GM23338 (cell line): ENCODE data around the gene NME4.

Experiments used
- CTCF ChIP-seq, 2 experiments: fragments of 200-600 bp in 1 of 2; sonication (generic) in 1 of 2; conservative IDR thresholded peaks; 2 replicates each; pipeline versions ENCODE4 v1.5.1 to v1.6.1; 2016 to 2017; ENCODE audit warnings: antibody characterized with exemption in 2 of 2, low read depth in 2 of 2, mild to moderate bottlenecking in 2 of 2, moderate library complexity in 1 of 2
- EZH2phosphoT487 ChIP-seq: fragments of 200-600 bp; sonication (generic); IDR thresholded peaks from one replicate; pipeline ENCODE4 v1.8.1; 2018; ENCODE audit warnings: antibody characterized with exemption; ENCODE audit not compliant: unreplicated experiment
- POLR2AphosphoS5 ChIP-seq: IDR thresholded peaks from 2 replicates; pipeline ENCODE4 v1.6.1; 2016; ENCODE audit warnings: antibody characterized with exemption, low read depth

GRCh38 chr16:414395-415169 lies 17.6 kb downstream of the NME4 start:
- TF ChIP-seq EZH2phosphoT487, result no peak
- TF ChIP-seq POLR2AphosphoS5, result no peak
- TF ChIP-seq CTCF (conservative IDR thresholded peaks at IDR 0.05; ENCODE audit: low read depth in 2 of 2), result no peak
